AG04450 (cell line): Measurements from ENCODE around the gene PTPN18. TPM values are rescaled to one million over a fixed set of nuclear protein-coding genes. Genes with fewer than 3 reads are reported as not detected.
A peak's percentile ranks its signal among the peaks of the same experiment; 100 is the strongest.

Experiments
- CTCF ChIA-PET: fragments of 300-600, 350-600 bp; formaldehyde crosslinking; extraction: SDS; loops from one replicate; lab custom pipeline; 2022; ENCODE audit warnings: antibody characterized with exemption, inconsistent platforms; lab: Charles Lee
- POLR2A ChIA-PET: fragments of 350-600 bp; formaldehyde crosslinking; extraction: SDS; loops from one replicate; lab custom pipeline; 2021; ENCODE audit warnings: antibody characterized with exemption, inconsistent platforms; lab: Yijun Ruan, JAX
- DNase-seq: peaks from one replicate; pipeline ENCODE4 v3.0.0-alpha.2; 2011; ENCODE audit warnings: low read depth, low spot score
- H3K27ac ChIP-seq: one replicate; pipeline ENCODE4 v1.5.1; 2012; ENCODE audit warnings: low read depth, low read length, control low read depth
- H3K27me3 ChIP-seq: one replicate; pipeline ENCODE4 v1.6.0; 2012; ENCODE audit warnings: low read length; ENCODE audit not compliant: control insufficient read depth, insufficient read depth
- H3K4me3 ChIP-seq: 2 replicates; pipeline ENCODE4 v1.5.1; 2011; ENCODE audit warnings: mild to moderate bottlenecking, low read depth, low read length, control low read depth
- H3K9me3 ChIP-seq: 2 replicates; pipeline ENCODE4 v1.5.1; 2012; ENCODE audit warnings: low read length; ENCODE audit not compliant: control insufficient read depth, insufficient read depth
- polyA plus RNA-seq: library from polyadenylated mRNA; depleted of rRNA; stranded (reverse); fragments of >200 nt; gene quantifications from 2 replicates; pipeline ENCODE4 v1.2.3, GENCODE V29; 2011
- TF ChIP-seq, protein P1 (sequence below): IDR thresholded peaks from 2 replicates; pipeline ENCODE4 v1.5.1; 2011; ENCODE audit warnings: low read depth, low read length, control low read depth, inconsistent platforms

PTPN18 gene
- polyA plus RNA-seq, 1 experiment = 10.1 TPM

DNA sequence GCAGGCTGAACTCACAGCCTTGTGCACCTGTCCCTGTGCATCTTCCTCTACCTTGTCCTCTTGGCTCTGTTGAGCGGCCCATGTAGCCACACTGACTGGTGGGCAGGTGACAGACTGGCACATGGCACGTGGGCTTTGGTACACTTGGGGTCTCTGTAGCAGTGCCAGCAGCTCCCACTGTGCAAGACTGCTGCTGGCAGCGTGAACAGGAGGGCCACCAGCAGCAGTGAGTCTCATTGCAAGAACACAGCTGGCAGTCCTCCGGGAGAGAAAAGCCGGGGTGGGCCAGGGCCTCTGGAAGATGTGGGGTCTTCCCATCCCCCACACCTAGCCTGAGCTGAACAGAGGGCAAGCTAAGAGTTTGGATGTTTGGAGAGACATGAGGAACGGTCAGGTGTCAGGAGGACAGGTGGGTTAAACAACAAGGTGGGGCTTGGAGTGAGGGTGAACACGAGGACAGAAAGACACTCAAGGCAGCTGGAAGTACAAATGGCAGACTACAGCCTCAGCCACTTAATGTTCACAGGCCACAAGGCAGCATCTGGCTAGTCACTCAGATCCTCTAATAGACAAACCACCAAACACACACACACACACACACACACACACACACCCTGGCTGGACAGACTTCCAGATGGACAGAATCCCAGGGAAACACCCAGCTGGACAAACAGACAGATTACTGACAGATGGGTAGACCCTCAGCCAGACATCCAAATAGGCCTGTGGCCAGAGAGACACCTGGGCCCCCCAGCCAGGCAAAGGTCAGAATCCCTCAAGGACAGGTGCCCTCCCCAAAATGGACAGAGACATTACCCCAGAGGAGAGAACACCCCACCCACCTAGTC is 2.3 kb upstream of the PTPN18 start:
- DNase-seq = no peak
- no peak overlapping the region for H3K27ac ChIP-seq
- H3K9me3 ChIP-seq = no peaks in the 10 kb centered on the region
- TF ChIP-seq, protein P1, sequence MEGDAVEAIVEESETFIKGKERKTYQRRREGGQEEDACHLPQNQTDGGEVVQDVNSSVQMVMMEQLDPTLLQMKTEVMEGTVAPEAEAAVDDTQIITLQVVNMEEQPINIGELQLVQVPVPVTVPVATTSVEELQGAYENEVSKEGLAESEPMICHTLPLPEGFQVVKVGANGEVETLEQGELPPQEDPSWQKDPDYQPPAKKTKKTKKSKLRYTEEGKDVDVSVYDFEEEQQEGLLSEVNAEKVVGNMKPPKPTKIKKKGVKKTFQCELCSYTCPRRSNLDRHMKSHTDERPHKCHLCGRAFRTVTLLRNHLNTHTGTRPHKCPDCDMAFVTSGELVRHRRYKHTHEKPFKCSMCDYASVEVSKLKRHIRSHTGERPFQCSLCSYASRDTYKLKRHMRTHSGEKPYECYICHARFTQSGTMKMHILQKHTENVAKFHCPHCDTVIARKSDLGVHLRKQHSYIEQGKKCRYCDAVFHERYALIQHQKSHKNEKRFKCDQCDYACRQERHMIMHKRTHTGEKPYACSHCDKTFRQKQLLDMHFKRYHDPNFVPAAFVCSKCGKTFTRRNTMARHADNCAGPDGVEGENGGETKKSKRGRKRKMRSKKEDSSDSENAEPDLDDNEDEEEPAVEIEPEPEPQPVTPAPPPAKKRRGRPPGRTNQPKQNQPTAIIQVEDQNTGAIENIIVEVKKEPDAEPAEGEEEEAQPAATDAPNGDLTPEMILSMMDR = no peak
- CTCF ChIA-PET = interaction anchor here (1.7 to 1.9 kb wide), 2 partner anchors 11 to 20 kb away, joined by 5 to 8 read pairs; partner anchors contain the start of gene IMP4
- H3K27me3 ChIP-seq = no peaks in the 10 kb centered on the region
- H3K4me3 ChIP-seq = no peak overlapping the region
- POLR2A ChIA-PET = interaction anchor here (1.9 kb wide), 1 partner anchor 11 kb away, joined by 9 read pairs; the partner anchor contains the start of gene IMP4

GRCh38 chr2:130354139-130354428 is 1.8 kb upstream of the PTPN18 start:
- Histone ChIP-seq H3K9me3 (no peaks in the 10 kb centered on the region; the same call in 1 of the 2 replicates), H3K27ac (no peak overlapping the region), H3K4me3 (no peak overlapping the region), H3K27me3 (no peaks in the 10 kb centered on the region)
- POLR2A ChIA-PET = interaction anchor here (1.9 kb wide), 1 partner anchor 12 kb away, joined by 9 read pairs; the partner anchor contains the start of gene IMP4
- DNase-seq = no peak
- CTCF ChIA-PET = interaction anchor here (1.6 to 1.9 kb wide), 3 partner anchors 12 to 173 kb away, joined by 5 to 8 read pairs (median 5); partner anchors contain the start of genes IMP4 and SMPD4
- TF ChIP-seq, protein P1 = no peak

GRCh38 chr2:130355172-130355577 is 681 bp upstream of the PTPN18 start:
- Histone ChIP-seq H3K27me3 (no peaks in the 10 kb centered on the region), H3K9me3 (no peaks in the 10 kb centered on the region; the same call in 1 of the 2 replicates), H3K4me3 (peak overlapping the region; percentile 68), H3K27ac (no peak overlapping the region)
- POLR2A ChIA-PET = interaction anchor here (1.5 kb wide), 1 partner anchor 35 kb away, joined by 4 read pairs; no protein-coding TSS in a partner anchor
- CTCF ChIA-PET = interaction anchor here (1.0 to 2.1 kb wide), 6 partner anchors 11 to 174 kb away, joined by 5 to 11 read pairs (median 7); partner anchors contain the start of gene SMPD4
- DNase-seq = no peak
- TF ChIP-seq, protein P1 = no peak

- ChIA-PET POLR2A (no interaction called here), CTCF (no interaction called here)
- Histone ChIP-seq H3K27ac (no peak overlapping the region), H3K27me3 (no peaks in the 10 kb centered on the region), H3K4me3 (no peak overlapping the region), H3K9me3 (no peaks in the 10 kb centered on the region; the same call in 1 of the 2 replicates)
- TF ChIP-seq, protein P1 = no peak
- no peak for DNase-seq
Observed at GRCh38 chr2:130357864-130358263, 2.0 kb downstream of the PTPN18 start.
